ENCODE results near the gene ZNF556. TPM values are rescaled to one million over a fixed set of nuclear protein-coding genes. Genes with fewer than 3 reads are reported as not detected.
A peak's percentile ranks its signal among the peaks of the same experiment; 100 is the strongest.

The ZNF556 gene
- total RNA-seq, 1 donor from 2014 or later, result 0.96 TPM

DNA sequence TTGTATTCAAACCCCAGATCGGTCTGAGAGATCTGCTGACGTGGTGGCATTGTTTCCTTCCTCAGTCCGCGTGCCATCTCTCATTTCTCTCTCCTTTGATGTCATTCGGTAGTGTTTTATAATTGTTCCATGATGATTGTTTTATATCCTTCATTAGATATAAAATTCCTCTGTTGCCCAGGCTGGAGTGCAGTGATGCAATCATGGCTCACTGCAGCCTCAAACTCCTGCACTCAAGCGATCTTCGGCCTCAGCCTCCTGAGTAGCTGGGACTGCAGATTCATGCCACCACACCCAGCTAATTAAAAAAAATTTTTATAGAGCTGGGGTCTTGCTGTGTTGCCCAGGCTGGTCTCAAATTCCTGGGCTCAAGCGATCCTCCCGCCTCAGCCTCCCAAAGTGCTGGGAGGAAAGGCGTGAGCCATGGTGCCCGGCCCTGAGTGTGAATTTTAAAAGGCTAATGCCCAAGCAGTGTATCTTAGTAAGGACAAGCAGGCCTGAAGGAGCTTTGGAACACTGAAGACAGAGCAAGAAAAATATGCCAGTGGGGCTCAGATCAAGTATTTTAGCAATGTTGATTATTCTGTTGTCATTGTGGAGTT, 38.9 kb downstream of the ZNF556 start:
- no peak for DNase-seq (ENCODE audit: low spot score)

- no peak for DNase-seq (ENCODE audit: low spot score)
Observed at GRCh38 chr19:2906631-2907195, 39.6 kb downstream of the ZNF556 start.

DNA sequence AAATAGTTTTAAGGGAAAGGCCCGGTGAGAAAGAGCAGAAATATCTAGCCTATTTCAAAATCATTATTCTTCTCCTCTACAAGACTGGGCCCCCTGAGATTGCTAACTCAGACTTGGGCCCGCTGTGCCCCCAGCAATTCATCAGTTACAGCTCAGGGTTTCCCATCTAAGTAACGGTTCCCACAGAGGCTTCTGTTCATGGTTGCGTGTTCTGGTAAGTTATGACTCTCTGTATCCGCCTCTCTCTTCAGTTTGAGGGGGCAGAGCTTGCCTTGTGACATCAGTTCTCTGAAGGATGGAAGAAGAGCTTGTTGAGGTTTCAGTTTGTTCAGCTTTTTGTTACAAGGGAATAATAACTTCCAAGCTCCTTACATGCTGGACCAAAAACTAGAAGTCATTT, 45.2 kb downstream of the ZNF556 start:
- DNase-seq (ENCODE audit: low spot score), result no peak

DNA sequence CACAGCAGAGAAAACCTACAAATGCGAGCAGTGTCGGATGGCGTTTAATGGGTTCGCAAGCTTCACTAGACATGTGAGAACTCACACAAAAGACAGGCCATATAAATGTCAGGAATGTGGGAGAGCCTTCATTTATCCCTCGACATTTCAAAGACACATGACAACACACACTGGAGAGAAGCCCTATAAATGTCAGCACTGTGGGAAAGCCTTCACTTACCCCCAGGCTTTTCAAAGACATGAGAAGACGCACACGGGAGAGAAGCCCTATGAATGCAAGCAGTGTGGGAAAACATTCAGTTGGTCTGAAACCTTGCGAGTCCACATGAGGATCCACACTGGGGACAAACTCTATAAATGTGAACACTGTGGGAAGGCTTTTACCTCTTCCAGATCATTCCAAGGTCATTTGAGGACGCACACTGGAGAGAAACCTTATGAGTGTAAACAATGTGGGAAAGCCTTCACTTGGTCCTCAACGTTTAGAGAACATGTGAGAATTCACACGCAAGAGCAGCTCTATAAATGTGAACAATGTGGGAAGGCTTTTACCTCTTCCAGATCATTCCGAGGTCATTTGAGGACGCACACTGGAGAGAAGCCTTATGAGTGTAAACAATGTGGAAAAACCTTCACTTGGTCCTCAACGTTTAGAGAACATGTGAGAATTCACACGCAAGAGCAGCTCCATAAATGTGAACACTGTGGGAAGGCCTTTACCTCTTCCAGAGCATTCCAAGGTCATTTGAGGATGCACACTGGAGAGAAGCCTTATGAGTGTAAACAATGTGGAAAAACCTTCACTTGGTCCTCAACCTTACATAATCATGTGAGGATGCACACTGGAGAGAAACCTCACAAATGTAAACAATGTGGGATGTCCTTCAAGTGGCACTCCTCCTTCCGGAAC, 50.4 kb downstream of the ZNF556 start:
- DNase-seq (ENCODE audit: low spot score), result no peak

GRCh38 chr19:2922987-2923386, 55.9 kb downstream of the ZNF556 start:
- DNase-seq (ENCODE audit: low spot score), result peak; percentile 13

DNA sequence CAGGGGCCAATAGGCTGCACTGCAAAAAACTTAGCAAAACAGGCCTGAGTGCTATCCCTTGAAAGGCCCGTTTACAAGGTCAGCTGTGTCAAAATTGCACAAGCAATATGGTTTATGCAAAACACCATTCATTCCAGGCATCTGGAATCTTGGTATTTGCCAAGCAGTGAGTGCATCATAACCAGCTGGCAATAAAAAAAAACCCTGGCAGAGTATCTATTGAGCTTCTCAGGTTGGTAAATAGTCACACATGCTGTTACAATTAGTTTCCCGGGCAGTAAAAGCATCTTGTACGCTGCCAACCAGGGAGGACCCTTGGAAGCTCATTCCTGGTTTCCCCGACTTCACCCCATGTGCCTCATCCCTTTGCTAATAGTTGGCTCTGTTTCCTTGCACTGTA, 56.4 kb downstream of the ZNF556 start:
- no peak for DNase-seq (ENCODE audit: low spot score)

GRCh38 chr19:2926341-2927031, 59.4 kb downstream of the ZNF556 start:
- no peak for DNase-seq (ENCODE audit: low spot score)

DNA sequence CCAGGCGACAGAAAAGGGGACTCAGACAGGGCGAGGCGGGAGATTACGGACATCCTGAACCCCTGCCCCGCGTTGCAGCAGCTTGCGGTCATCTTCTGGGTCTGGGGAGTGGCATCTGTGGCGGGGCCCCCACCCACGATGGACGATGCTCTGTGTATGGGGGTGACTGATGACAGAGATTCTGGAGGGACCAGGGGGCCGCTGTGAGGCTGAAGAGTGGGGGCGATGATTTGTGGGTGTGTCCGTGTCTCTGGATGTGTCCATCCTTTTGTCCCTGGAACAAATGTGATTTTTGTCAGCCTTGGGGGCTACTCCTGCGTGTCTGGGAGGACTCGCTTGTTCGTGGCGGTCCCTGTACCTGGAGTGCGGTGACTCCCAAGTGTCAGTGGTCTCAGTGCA, 59.9 kb downstream of the ZNF556 start:
- no peak for DNase-seq (ENCODE audit: low spot score)

Other genes with a start within 250 kb of the ZNF556 start
- gene GNG7, start 164.6 kb upstream of the ZNF556 start, total RNA-seq (ENCODE audit: insufficient read depth, low replicate concordance), result 0.48 TPM
- 8.2 TPM for gene DIRAS1, start 146.0 kb upstream of the ZNF556 start, total RNA-seq (ENCODE audit: insufficient read depth, low replicate concordance)
- gene SLC39A3, start 127.3 kb upstream of the ZNF556 start, total RNA-seq (ENCODE audit: insufficient read depth, low replicate concordance), result 18.3 TPM
- gene SGTA, start 84.1 kb upstream of the ZNF556 start, total RNA-seq (ENCODE audit: insufficient read depth, low replicate concordance), result 21.4 TPM
- gene THOP1, start 81.8 kb upstream of the ZNF556 start, total RNA-seq (ENCODE audit: insufficient read depth, low replicate concordance), result 31.8 TPM
- gene ZNF554, start 47.5 kb upstream of the ZNF556 start, total RNA-seq (ENCODE audit: insufficient read depth, low replicate concordance), result 7.0 TPM
- gene ZNF555, start 25.9 kb upstream of the ZNF556 start, total RNA-seq (ENCODE audit: insufficient read depth, low replicate concordance), result 7.0 TPM
- 2.6 TPM for gene ZNF57, start 33.6 kb downstream of the ZNF556 start, total RNA-seq (ENCODE audit: insufficient read depth, low replicate concordance)
- 3.4 TPM for gene ZNF77, start 77.6 kb downstream of the ZNF556 start, total RNA-seq (ENCODE audit: insufficient read depth, low replicate concordance)
- 7.5 TPM for gene TLE6, start 110.2 kb downstream of the ZNF556 start, total RNA-seq (ENCODE audit: insufficient read depth, low replicate concordance)
- gene TLE2, start 161.9 kb downstream of the ZNF556 start, total RNA-seq (ENCODE audit: insufficient read depth, low replicate concordance), result 12.3 TPM
- gene TLE5, start 195.2 kb downstream of the ZNF556 start, total RNA-seq (ENCODE audit: insufficient read depth, low replicate concordance), result 41.4 TPM
- gene GNA11, start 227.0 kb downstream of the ZNF556 start, total RNA-seq (ENCODE audit: insufficient read depth, low replicate concordance), result 40.4 TPM